Body of pancreas (tissue), 4 donors: ENCODE results near the gene YWHAG. TPM values are rescaled to one million over a fixed set of nuclear protein-coding genes. Genes with fewer than 3 reads are reported as not detected.
A peak's percentile ranks its signal among the peaks of the same experiment; 100 is the strongest.

Source experiments
- ATAC-seq: fragments of 150-250 bp; one replicate; pipeline ENCODE4 v1.9.1; 2016
- DNase-seq, 4 donors: peaks; one replicate each; pipeline ENCODE4 v3.0.0-alpha.2; 2019
- H3K27ac ChIP-seq, 4 donors: fragments of 200-600 bp; sonication (generic); 1 replicate in 3 of 4; 2 replicates in 1 of 4; pipeline versions ENCODE4 v1.5.1 to v1.6.1; 2016 to 2019; ENCODE audit warnings: mild to moderate bottlenecking in 1 of 4, mixed read lengths in 1 of 4, moderate library complexity in 1 of 4
- H3K27me3 ChIP-seq, 2 donors: fragments of 200-600 bp; sonication (generic); one replicate each; pipeline ENCODE4 v1.6.0; 2016; ENCODE audit warnings: mild to moderate bottlenecking in 1 of 2
- H3K36me3 ChIP-seq, 2 donors: fragments of 200-600 bp; sonication (generic); replicated peaks in 1 of 2; 2 replicates each; pipeline ENCODE4 v1.5.1; 2016; ENCODE audit warnings: low read depth in 2 of 2; ENCODE audit not compliant: insufficient read depth in 1 of 2
- H3K4me1 ChIP-seq: fragments of 200-600 bp; sonication (generic); one replicate; pipeline ENCODE4 v1.6.0; 2016
- H3K4me3 ChIP-seq, 2 donors: fragments of 200-600 bp; sonication (generic); 1 replicate in 1 of 2; 2 replicates in 1 of 2; pipeline ENCODE4 v1.5.1; 2016 to 2019
- H3K9me3 ChIP-seq, 3 donors: fragments of 200-600 bp; sonication (generic); 1 replicate in 2 of 3; 2 replicates in 1 of 3; pipeline ENCODE4 v1.5.1; 2016
- POLR2A ChIP-seq, 3 donors: fragments of 450-650 bp; IDR thresholded peaks; one replicate each; pipeline ENCODE4 v1.6.1; 2016; ENCODE audit warnings: antibody characterized with exemption in 3 of 3, mild to moderate bottlenecking in 2 of 3
- WGBS, 2 donors: methylation state at CpG; one replicate each; pipeline ENCODE4 v1.1.5; 2017; 5-methylcytosine and 5-hydroxymethylcytosine counted together
- intact Hi-C: fragments of 100-400 bp; cut with DNase I; formaldehyde crosslinking; loops from one replicate; pipeline ENCODE4 v1.15.1; 2023
- total RNA-seq, 2 donors: library from RNA; depleted of rRNA; stranded (reverse); fragments of >200 nt; gene quantifications; one replicate each; pipeline ENCODE4 v1.1.0, GENCODE V29; 2016
- TF ChIP-seq, protein P1 (sequence below), 7 experiments: fragments of 450-650 bp in 4 of 7; fragments of 200-600 bp in 3 of 7; sonication (generic) in 3 of 7; IDR thresholded peaks; one replicate each; pipeline ENCODE4 v1.5.1; 2016 to 2019; ENCODE audit warnings: antibody characterized with exemption in 7 of 7

YWHAG gene
- total RNA-seq, 2 donors from 2014 or later, result 24.1 to 60.0 TPM

GRCh38 chr7:76359111-76359977, 553 bp upstream of the YWHAG start:
- Histone ChIP-seq H3K4me3 (peak overlapping the region; percentile 86 to 89), H3K4me1 (peaks cover 36% of the 10 kb centered on the region), H3K27ac (peak overlapping the region; percentile 97 to 100 (median 99)), H3K36me3 (no peaks in the 10 kb centered on the region), H3K9me3 (no peaks in the 10 kb centered on the region), H3K27me3 (no peaks in the 10 kb centered on the region)
- TF ChIP-seq, protein P1, sequence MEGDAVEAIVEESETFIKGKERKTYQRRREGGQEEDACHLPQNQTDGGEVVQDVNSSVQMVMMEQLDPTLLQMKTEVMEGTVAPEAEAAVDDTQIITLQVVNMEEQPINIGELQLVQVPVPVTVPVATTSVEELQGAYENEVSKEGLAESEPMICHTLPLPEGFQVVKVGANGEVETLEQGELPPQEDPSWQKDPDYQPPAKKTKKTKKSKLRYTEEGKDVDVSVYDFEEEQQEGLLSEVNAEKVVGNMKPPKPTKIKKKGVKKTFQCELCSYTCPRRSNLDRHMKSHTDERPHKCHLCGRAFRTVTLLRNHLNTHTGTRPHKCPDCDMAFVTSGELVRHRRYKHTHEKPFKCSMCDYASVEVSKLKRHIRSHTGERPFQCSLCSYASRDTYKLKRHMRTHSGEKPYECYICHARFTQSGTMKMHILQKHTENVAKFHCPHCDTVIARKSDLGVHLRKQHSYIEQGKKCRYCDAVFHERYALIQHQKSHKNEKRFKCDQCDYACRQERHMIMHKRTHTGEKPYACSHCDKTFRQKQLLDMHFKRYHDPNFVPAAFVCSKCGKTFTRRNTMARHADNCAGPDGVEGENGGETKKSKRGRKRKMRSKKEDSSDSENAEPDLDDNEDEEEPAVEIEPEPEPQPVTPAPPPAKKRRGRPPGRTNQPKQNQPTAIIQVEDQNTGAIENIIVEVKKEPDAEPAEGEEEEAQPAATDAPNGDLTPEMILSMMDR (IDR thresholded peaks at IDR 0.05), result peak; percentile 49 to 95 (median 93)
- peak in 1 of 3 donors; percentile 5 for TF ChIP-seq POLR2A (IDR thresholded peaks at IDR 0.05)
- ATAC-seq, result peak; percentile 96
- peak; percentile 98 to 99 (median 99) for DNase-seq
- intact Hi-C loops, result no loop called here
- WGBS, 2 donors, result 1 to 5% methylated on average over 19 to 40 of the region's 41 CpGs

DNA sequence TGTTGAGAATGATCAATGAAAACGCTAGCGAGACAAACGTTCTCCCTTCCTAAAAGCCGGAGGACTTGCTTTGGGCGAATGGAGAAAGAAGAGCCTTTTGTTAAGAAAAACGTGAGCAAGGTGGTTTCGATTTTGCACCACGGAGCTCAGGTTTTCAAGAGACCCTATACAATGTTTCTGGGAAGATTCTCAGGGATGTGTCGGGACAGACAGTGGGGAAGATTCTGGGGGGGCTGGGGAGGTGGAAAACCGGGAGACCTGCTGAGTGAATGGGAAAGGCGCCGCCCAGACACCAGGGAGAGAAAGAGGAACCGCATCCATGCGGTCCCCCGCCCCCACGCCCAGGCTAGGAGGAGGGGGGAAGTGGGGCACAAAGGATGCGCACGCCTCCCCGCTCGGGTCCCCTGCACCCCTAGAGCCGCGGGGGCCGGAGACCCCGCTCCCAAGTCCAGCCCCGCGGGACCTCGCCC, 745 bp downstream of the YWHAG start:
- ATAC-seq (peak; percentile 2), DNase-seq (peak; percentile 39 to 68 (median 58))
- H3K27me3 ChIP-seq, result no peaks in the 10 kb centered on the region
- no peaks in the 10 kb centered on the region for H3K36me3 ChIP-seq
- peaks cover 47% of the 10 kb centered on the region for H3K4me1 ChIP-seq
- intact Hi-C loops, result no loop called here
- TF ChIP-seq POLR2A (IDR thresholded peaks at IDR 0.05), result no peak
- TF ChIP-seq, protein P1 (IDR thresholded peaks at IDR 0.05), result no peak
- no peaks in the 10 kb centered on the region for H3K9me3 ChIP-seq
- H3K27ac ChIP-seq, result peak overlapping the region; percentile 97 to 100 (median 99)
- WGBS, 2 donors, result 0 to 1% methylated on average over 18 to 27 of the region's 27 CpGs
- peak overlapping the region; percentile 86 to 89 for H3K4me3 ChIP-seq

- Histone ChIP-seq H3K4me1 (peaks cover 49% of the 10 kb centered on the region), H3K27ac (peak overlapping the region; percentile 26 to 100 (median 99)), H3K4me3 (peak overlapping the region; percentile 86 to 89), H3K27me3 (no peaks in the 10 kb centered on the region), H3K36me3 (no peaks in the 10 kb centered on the region), H3K9me3 (no peaks in the 10 kb centered on the region)
- intact Hi-C loops, result no loop called here
- DNase-seq (no peak), ATAC-seq (no peak)
- TF ChIP-seq POLR2A (IDR thresholded peaks at IDR 0.05), result no peak
- TF ChIP-seq, protein P1 (IDR thresholded peaks at IDR 0.05), result no peak
- 1% methylated on average over 10 of the region's 10 CpGs for WGBS, 2 donors
These were observed 1.2 kb downstream of the YWHAG start for GRCh38 chr7:76357475-76358010.

DNA sequence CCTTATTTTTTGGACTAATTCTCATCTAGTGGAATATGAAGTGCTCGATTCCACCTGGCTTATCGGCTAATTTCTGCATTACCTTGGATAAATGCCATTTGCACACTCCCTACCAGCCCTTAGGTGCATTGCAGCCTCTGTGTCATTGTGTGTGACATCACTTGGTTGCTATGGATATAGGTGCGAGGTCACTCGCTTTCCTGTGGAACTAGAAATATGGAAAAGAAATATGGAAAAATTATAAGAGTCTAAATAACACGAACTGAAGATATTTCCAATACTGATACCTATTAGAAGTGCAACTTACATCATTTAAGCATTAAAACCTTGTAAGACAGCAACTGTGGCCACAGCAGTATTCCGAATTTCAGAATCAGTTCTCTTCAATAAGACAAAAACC, 2.0 kb downstream of the YWHAG start:
- no peak for ATAC-seq
- WGBS, 2 donors, result 21 to 25% methylated on average over 6 of the region's 6 CpGs
- Histone ChIP-seq H3K36me3 (no peaks in the 10 kb centered on the region), H3K27me3 (no peaks in the 10 kb centered on the region), H3K4me3 (no peak overlapping the region), H3K4me1 (peaks cover 55% of the 10 kb centered on the region), H3K9me3 (no peaks in the 10 kb centered on the region), H3K27ac (peak overlapping the region; percentile 26 to 100 (median 99))
- DNase-seq, result peak in 3 of 4 donors; percentile 50 to 65 (median 56)
- TF ChIP-seq POLR2A (IDR thresholded peaks at IDR 0.05), result no peak
- TF ChIP-seq, protein P1 (IDR thresholded peaks at IDR 0.05), result peak in 4 of 7 experiments; percentile 21 to 30 (median 26)
- intact Hi-C loops, result no loop called here
